Duodenal mucosa (tissue), 2 donors: Measurements from ENCODE around the gene HSD3B7.
"Not testable (repeated sequence)": the region's sequence is repeated elsewhere in the genome, so short reads cannot be mapped to it uniquely, and the experiment has no call there.

Source experiments
- H3K27ac ChIP-seq: one replicate; pipeline ENCODE4 v1.7.0; 2013; ENCODE audit warnings: low read depth, low read length
- H3K27me3 ChIP-seq, 2 donors: one replicate each; pipeline ENCODE4 v1.7.0; 2013; ENCODE audit warnings: low read length in 2 of 2, control low read depth in 1 of 2; ENCODE audit not compliant: insufficient read depth in 2 of 2, control insufficient read depth in 1 of 2
- H3K36me3 ChIP-seq, 2 donors: one replicate each; pipeline ENCODE4 v1.7.0; 2013; ENCODE audit warnings: low read length in 2 of 2, control low read depth in 1 of 2; ENCODE audit not compliant: insufficient read depth in 2 of 2, control insufficient read depth in 1 of 2
- H3K4me1 ChIP-seq, 2 donors: one replicate each; pipeline ENCODE4 v1.7.0; 2013; ENCODE audit warnings: low read length in 2 of 2, control low read depth in 1 of 2; ENCODE audit not compliant: insufficient read depth in 2 of 2, control insufficient read depth in 1 of 2
- H3K4me3 ChIP-seq, 2 donors: one replicate each; pipeline ENCODE4 v1.7.0; 2013; ENCODE audit warnings: low read length in 2 of 2, low read depth in 1 of 2
- H3K9ac ChIP-seq, 2 donors: one replicate each; pipeline ENCODE4 v1.7.0; 2013; ENCODE audit warnings: low read length in 2 of 2, low read depth in 1 of 2
- H3K9me3 ChIP-seq, 2 donors: one replicate each; pipeline ENCODE4 v1.7.0; 2013; ENCODE audit warnings: low read length in 2 of 2, control low read depth in 1 of 2; ENCODE audit not compliant: control insufficient read depth in 1 of 2

The HSD3B7 gene

GRCh38 chr16:31008149-31008548, 23.1 kb downstream of the HSD3B7 start:
- no peaks in the 10 kb centered on the region for H3K9me3 ChIP-seq
- H3K9ac ChIP-seq: no peak overlapping the region
- no peaks in the 10 kb centered on the region for H3K4me1 ChIP-seq
- no peaks in the 10 kb centered on the region for H3K36me3 ChIP-seq
- no peak overlapping the region for H3K4me3 ChIP-seq
- H3K27me3 ChIP-seq: peaks cover 35 to 38% of the 10 kb centered on the region in 2 donors
- H3K27ac ChIP-seq: no peak overlapping the region

- H3K36me3 ChIP-seq: no peaks in the 10 kb centered on the region
- no peak overlapping the region for H3K4me3 ChIP-seq
- H3K27ac ChIP-seq: no peak overlapping the region
- H3K4me1 ChIP-seq: no peaks in the 10 kb centered on the region
- no peak overlapping the region for H3K9ac ChIP-seq
- H3K27me3 ChIP-seq: peaks cover 35 to 38% of the 10 kb centered on the region in 2 donors
- H3K9me3 ChIP-seq: no peaks in the 10 kb centered on the region
Measured at GRCh38 chr16:31008551-31008950, 23.5 kb downstream of the HSD3B7 start.

GRCh38 chr16:31009120-31009519, 24.1 kb downstream of the HSD3B7 start:
- H3K4me3 ChIP-seq: no peak overlapping the region
- no peak overlapping the region for H3K9ac ChIP-seq
- peaks cover 35 to 38% of the 10 kb centered on the region in 2 donors for H3K27me3 ChIP-seq

GRCh38 chr16:31009894-31010584, 25.0 kb downstream of the HSD3B7 start:
- no peaks in the 10 kb centered on the region for H3K36me3 ChIP-seq
- peaks cover 35 to 38% of the 10 kb centered on the region in 2 donors for H3K27me3 ChIP-seq
- H3K27ac ChIP-seq: no peak overlapping the region
- H3K4me1 ChIP-seq: no peaks in the 10 kb centered on the region
- H3K4me3 ChIP-seq: no peak overlapping the region
- no peak overlapping the region for H3K9ac ChIP-seq
- H3K9me3 ChIP-seq: no peaks in the 10 kb centered on the region

More at GRCh38 chr16:31009120-31009519, 24.1 kb downstream of the HSD3B7 start:
- Histone ChIP-seq H3K9me3 (no peaks in the 10 kb centered on the region), H3K36me3 (no peaks in the 10 kb centered on the region), H3K4me1 (no peaks in the 10 kb centered on the region), H3K27ac (no peak overlapping the region)

- Histone ChIP-seq H3K27ac (no peak within 1 kb of the TSS), H3K4me1 (no peaks in the 10 kb centered on the region), H3K4me3 (no peak within 1 kb of the TSS), H3K27me3 (peaks cover 35 to 38% of the 10 kb centered on the region in 2 donors), H3K9ac (no peak within 1 kb of the TSS), H3K9me3 (no peaks in the 10 kb centered on the region), H3K36me3 (no peaks in the 10 kb centered on the region)
Measured at GRCh38 chr16:31010585-31011325, 25.7 kb downstream of the HSD3B7 start, which contains the start of gene STX1B. Gene STX1B (minus strand): TSS chr16:31010638. CDS start chr16:31010396, 242 bp downstream.

- not testable (repeated sequence) for H3K9me3 ChIP-seq
- H3K27me3 ChIP-seq: peaks cover 33 to 35% of the 10 kb centered on the region in 2 donors
Measured at GRCh38 chr16:31011815-31012214, 26.8 kb downstream of the HSD3B7 start.

GRCh38 chr16:31013292-31013691, 28.3 kb downstream of the HSD3B7 start:
- not testable (repeated sequence) for H3K4me3 ChIP-seq, H3K4me1 ChIP-seq, H3K9ac ChIP-seq, H3K9me3 ChIP-seq, H3K27ac ChIP-seq, H3K36me3 ChIP-seq
- H3K27me3 ChIP-seq: peaks cover 23 to 32% of the 10 kb centered on the region in 2 donors

More at GRCh38 chr16:31011815-31012214, 26.8 kb downstream of the HSD3B7 start:
- not testable (repeated sequence) for H3K4me3 ChIP-seq, H3K4me1 ChIP-seq, H3K9ac ChIP-seq, H3K36me3 ChIP-seq, H3K27ac ChIP-seq

GRCh38 chr16:31016018-31016417, 31.0 kb downstream of the HSD3B7 start:
- Histone ChIP-seq H3K4me3 (no peak overlapping the region), H3K27me3 (peaks cover 11 to 13% of the 10 kb centered on the region in 2 donors), H3K4me1 (peaks cover 0 to 5% of the 10 kb centered on the region in 2 donors), H3K27ac (no peak overlapping the region), H3K9me3 (no peaks in the 10 kb centered on the region), H3K9ac (no peak overlapping the region), H3K36me3 (no peaks in the 10 kb centered on the region)

- H3K4me3 ChIP-seq, H3K36me3 ChIP-seq, H3K9me3 ChIP-seq, H3K27me3 ChIP-seq, H3K9ac ChIP-seq, H3K27ac ChIP-seq: not testable (repeated sequence)
- H3K4me1 ChIP-seq: peaks cover 2 to 12% of the 10 kb centered on the region in 2 donors
Measured at GRCh38 chr16:31017756-31018155, 32.7 kb downstream of the HSD3B7 start.

GRCh38 chr16:31020536-31020935, 35.5 kb downstream of the HSD3B7 start:
- Histone ChIP-seq H3K4me3 (no peak overlapping the region), H3K9ac (no peak overlapping the region), H3K9me3 (no peaks in the 10 kb centered on the region), H3K4me1 (peaks cover 9 to 20% of the 10 kb centered on the region in 2 donors), H3K36me3 (no peaks in the 10 kb centered on the region), H3K27ac (no peak overlapping the region), H3K27me3 (no peaks in the 10 kb centered on the region)
